CD4-positive, alpha-beta T cell treated with Interleukin-15 for 4 hours (primary cell): ENCODE data around the gene TNPO1.
"Not testable (repeated sequence)": the region's sequence is repeated elsewhere in the genome, so short reads cannot be mapped to it uniquely, and the experiment has no call there.

Experiments
- DNase-seq: peaks from one replicate; pipeline ENCODE4 v3.0.0-alpha.2; 2020; ENCODE audit warnings: low spot score

The TNPO1 gene

DNA sequence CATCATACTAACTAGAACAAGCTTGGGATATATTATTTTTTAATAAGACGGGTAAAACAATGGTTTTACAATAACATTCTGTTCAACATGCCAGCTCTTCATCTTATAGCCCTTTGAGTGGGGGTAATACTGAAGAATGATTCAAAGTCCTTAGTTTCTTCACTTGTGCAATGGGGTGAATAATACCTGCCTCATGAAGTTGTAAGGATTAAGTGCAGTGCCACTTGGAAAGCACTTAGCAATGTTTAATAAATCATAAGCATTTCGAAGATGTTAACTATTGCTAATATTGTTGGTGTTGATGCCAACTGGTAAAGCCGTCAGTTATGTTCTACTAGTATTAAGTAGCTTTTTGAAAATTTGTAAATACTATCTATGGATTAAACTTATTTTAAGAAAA is 38.0 kb downstream of the TNPO1 start:
- DNase-seq = no peak

DNA sequence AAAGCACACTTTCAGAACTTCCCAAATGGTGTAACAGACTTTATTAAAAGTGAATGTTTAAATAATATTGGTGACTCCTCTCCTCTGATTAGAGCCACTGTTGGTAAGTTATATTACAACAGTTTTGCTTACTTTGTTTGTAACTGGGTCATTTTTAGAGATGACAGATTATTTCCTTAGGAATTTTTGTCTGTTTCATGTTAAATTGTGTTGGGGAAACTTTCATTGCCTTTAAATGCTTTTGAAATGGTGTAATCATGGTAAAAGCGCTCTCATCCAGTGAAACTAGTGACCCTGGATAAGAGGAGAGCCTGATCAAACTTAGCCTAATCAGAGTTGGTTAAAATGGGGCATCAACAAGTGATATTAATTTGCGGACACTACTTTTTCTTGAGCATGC is 39.4 kb downstream of the TNPO1 start:
- no peak for DNase-seq

DNA sequence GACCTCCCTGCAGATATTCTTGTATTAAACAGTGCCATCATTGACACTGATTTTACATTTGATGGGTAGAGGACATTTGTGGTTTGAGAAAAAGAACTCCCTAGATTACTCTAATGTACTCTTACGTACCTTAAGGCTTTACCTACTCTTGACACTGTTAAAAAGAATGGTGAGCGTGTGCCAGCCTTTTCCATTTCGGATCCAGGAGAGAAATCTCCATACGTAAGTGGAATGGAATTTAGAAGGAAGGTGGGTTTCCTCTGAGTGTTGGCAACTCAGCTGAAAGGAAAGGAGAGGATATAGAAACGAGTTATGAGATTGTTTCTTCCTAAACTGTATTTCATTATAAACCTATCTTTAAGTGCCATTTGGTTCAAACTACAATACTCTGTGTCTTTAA is 40.9 kb downstream of the TNPO1 start:
- no peak for DNase-seq

DNA sequence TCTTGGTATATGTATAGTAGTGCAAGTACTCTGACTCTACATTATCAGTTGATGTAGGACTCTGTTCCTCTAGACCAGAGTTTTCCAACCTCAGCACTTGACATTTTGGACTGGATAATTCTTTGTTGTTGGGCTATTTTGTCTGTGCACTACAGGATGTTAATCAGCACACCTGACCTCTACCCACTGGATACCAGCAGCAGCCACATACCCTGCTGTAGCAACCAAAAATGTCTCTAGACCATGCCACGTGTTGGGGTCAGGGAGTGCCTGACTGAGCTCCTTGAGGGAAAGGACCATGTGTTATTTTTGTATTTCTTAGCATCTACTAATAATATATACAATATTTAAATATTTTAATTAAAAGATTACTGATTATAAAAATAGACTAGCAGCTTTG is 42.7 kb downstream of the TNPO1 start:
- no peak for DNase-seq

DNA sequence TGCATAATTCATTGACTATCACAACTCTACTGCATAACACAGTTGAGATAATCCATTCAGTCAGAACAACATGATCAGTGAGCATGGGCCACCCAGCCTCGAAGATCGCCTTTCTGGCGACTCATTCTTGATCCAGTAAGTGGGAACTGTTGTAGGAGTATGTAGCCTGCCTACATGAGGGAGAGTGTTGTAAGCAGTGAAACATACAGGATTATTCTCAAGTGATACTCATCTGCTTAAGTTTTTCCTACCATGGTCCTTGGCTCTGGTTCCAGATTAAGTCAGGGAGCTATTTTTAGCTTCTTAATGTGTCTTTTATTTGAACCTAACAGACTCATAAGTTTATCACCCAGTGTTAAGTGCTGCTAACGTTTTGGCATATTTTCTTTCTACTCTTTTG is 44.0 kb downstream of the TNPO1 start:
- no peak for DNase-seq

DNA sequence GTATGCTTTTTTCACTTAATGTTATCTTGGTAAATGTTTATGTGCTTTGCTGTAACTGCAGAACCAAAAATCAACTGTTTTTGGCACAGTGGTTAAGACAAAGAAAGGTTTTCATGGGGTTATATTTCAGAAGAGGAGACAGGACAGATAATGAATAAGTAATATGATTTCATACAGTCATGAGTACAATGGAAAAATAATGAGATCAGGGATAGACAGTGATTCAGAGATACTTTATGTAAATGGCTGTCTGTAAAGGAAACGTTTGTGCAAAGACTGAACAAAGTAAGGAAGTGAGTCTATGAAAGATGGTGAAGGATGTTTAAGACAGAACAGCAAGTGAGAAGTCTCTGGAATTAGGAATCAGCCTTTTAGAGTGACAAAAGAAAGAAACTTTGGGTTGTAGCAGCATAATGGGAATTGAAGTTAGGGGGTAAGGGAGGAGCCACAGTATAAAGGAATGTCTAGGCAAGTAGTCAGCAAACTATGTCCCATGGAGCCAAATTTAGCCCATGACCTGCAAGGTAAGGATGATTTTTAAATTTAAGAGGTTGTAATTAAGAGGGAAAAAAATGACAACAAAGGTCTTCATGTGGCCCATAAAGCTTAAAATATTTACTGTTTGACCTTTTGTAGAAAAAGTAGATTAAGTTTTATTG is 55.0 kb downstream of the TNPO1 start:
- DNase-seq = no peak

DNA sequence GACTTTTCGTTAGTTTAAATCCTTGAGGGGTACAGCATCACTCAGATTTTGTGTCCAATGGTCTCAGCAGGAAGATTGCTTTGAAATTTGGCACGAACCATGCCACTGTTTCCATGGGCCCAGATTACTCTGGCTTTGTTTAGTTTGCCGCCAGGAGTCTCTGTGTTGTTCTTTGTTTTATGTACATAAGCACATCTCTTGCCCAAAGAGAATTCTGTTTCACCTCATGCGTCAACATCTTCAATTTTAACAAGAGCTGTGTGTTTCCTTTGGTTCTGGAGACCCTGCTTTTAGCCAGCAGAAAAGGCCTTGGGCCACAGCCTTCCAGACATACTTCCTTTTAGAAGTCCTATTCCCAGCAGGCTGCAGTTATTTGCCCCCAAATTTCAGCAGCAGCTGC is 62.4 kb downstream of the TNPO1 start:
- no peak for DNase-seq

DNA sequence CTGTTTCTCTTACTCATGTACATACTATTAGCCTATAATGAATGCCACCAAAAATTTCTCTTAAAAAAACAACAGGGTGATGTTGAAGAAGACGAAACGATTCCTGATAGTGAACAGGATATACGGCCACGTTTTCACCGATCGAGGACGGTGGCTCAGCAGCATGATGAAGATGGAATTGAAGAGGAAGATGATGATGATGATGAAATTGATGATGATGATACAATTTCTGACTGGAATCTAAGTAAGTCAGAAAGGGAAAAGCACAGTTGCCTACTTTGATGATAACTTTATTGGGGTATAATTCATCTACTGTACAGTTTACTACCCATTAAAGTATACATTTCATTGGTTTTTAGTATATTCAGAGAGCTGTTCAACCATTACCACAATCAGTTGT is 66.5 kb downstream of the TNPO1 start:
- no peak for DNase-seq

DNA sequence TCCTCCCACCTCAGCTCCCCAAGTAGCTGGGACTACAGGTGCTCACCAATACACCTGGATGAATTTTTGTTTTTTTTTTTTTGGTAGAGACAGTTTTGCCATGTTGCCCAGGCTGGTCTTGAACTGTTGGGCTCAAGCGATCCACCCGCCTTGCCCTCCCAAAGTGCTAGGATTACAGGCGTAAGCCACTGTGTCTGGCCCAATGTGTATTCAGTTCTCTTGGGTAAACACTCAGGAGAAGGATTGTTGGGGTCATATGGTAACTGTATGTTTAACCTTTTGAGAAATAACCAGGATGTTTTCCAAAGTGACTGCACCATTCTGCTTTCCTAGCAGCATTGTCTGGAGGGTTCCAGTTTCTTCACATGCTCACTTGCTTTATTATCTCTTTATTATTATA is 67.4 kb downstream of the TNPO1 start:
- no peak for DNase-seq

DNA sequence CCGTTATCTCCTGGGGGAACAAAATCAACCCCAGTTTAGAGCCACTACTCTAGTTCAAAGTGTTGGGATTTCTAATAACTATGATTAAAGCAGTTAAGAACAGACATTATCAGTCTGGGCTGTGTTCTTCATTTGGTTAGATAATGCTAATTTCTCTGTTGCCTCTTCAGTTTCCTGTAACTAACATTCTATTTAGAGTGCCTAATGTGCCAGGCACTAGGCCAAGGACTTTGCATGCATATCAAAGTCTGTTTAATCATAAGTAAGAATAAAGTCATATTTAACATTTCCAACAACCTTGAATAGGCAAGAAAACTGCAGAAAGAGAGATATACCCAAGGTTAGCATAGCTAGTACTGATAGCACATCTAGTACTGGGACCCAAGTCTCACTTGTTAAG is 68.4 kb downstream of the TNPO1 start:
- no peak for DNase-seq

DNA sequence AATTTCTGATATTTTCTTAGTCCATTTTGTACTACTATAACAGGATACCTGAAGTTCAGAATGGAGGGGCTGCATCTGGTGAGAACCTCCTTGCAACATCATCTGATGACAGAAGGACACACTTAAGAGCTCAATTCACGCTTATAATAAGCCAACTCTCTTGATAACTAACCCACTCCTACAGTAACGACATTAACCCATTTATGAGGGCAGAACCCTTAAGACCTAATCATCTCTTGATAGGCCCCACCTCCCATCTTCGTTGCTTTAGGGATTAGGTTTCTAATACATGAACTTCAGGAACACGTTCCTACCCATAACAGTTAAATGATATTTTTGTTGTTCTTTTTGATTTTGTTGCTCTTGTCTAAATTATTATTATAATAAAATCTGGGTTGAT is 69.4 kb downstream of the TNPO1 start:
- DNase-seq = no peak

DNA sequence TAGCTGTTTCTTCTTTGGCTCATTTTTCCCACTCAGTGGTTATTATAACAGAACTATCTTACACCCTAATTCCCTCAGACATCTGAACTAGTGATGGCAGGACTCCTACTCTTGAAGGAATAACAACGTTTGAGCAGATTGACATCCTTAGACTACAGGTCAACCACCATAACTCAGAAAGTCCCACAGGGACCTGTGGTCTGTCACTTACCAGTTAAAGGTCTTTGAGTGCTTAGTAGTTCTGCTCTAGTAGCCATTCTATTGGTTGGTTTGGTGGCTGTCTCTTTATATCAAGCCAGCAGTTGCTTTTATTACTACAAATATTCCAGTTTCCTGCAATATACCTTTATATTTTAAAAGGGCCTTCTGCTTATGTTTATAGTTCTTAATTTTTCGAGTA is 72.1 kb downstream of the TNPO1 start:
- DNase-seq = no peak

DNA sequence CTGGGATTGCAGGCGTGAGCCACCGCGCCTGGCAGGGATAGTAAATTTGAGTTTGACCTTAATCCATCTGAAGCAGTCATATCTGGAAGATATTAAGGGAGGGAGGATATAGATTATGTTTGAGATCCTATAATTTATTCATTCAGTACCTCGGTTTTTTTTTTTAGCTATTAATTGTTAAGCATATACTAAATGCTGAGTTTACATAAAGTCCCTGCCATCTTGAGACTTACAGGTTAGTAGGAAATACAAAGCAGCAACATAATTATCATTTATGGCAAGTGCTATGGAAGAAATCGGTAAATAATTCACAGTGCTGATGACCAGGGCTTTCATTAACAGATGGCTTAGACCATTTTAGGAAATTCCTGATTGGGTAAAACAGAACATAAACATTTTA is 72.9 kb downstream of the TNPO1 start:
- no peak for DNase-seq

DNA sequence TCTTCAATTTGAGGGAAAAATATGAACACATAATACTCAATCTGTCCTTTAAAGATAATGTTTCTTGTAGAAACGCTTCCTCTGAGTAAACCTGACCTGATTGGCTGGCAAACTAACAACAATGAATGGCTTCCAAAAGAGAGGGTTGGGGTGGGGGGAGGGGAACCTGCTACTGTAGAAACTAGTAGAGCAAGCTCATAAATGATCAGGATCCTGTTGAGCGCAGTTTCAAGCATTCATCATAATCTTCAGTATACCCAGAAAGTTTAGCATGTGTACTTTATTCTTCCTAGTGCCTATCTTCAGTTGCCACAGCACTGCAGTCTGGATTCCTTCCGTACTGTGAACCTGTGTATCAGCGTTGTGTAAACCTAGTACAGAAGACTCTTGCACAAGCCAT is 76.4 kb downstream of the TNPO1 start:
- no peak for DNase-seq

DNA sequence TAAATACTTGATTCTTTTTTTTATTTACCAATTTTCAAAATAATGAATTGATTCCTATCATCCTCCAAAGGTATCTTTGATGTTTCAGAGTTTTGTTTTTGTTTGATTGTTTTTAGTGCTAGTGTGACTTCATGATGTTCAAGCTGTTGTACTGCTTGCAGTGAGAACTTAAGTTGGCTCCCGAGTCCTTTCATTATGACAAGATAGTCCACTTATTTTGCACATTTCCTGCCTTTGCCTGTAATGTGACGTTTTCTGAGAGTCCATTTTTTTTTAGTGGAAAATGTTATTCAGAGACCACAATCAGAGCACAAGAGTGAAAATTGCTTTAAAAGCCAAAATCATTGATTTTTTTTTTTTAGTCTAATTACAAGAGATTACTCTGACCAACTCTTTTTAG is 79.3 kb downstream of the TNPO1 start:
- no peak for DNase-seq

DNA sequence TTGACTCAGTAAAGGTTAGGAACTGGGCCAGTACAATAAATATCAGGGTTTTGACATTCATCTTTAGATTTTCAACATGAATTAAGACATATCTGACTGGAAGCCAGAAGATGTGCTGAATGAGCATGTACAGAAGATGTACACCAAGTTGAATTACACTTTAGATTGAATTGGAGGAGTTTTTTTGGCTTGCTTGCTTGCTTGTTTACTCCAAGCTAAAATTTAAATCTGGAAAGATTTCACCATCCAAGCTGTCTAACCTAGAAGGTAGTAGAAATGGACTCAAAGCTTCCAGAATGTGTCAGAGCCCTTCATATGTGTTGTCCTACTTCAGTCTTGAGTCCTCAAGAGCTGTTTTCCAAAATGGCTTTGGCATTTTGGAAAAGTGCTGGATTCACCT is 90.3 kb downstream of the TNPO1 start:
- DNase-seq = no peak

DNA sequence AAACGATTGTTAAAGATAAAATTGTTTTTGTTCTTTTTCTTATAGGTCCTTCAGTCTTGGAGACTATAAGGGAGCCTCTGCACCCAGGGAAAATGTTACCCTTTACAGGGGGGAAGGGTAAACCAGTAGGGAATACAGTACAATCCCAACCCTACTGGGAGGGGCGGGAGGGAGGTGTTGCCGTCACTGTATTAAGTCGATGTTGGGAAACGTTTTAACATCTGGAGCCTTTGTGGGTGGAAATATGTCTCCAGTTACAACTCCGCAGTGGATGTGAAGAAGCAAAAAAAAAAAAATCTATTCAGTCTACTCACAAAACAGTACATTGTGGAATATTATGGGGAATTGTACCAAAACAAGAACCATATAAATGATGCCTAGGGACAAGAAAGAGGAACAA is 92.2 kb downstream of the TNPO1 start:
- DNase-seq = no peak

DNA sequence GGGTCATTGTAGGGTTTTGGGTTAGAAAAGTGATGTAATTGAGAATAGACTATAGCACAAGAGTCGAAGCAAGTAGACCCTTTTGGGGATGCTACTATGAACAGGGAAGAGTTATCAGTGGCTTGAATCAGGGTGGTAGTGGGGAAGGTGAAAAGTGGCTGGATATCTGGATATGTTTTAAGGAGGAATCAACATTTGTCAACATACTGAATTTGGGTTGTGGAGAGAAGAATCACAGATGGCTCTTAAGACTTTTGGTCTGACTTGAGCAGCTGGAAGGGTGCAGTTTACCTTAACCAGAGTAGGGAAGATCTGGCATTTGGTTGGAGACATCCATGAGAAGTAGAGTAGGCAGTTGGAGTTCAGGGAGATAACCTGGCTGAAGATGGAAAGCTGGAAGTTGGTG is 100.9 kb downstream of the TNPO1 start:
- DNase-seq = no peak

DNA sequence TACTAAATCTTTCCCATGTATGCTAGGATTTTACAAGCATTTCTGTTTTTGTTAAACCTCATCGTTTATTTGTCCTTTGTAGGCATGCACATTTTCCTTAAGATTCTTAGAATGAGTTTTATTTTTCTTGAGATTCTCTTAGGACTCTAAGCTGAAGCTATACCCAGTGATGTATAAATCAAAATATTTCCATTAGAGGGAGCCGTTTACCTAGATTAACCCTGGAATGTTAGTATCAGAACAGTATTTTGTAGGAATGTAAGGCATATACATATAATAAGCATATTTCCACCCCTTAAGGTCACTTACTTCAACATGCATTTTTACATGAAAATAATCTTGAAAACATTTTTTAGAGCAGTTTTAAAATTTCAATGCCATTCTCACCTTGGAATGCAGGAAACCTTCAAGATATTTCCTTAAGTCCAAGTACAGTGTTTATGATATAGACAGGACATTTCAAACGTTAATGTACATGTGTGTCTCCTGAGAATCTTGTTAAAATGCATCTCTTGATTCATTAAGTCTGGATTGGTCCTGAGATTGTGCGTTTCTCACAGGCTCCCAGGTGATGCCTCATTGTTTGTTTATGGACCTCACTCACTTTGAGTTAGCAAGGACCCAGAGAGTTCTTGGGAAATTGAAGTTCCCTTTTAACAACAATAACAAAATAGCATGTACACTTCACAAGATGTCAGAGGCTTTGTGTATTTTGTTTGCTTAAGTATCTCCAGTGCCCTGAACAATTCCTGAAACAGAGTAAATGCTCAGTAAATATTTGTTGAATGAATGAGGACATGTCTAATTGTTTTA is 104.4 kb downstream of the TNPO1 start:
- DNase-seq = no peak

DNA sequence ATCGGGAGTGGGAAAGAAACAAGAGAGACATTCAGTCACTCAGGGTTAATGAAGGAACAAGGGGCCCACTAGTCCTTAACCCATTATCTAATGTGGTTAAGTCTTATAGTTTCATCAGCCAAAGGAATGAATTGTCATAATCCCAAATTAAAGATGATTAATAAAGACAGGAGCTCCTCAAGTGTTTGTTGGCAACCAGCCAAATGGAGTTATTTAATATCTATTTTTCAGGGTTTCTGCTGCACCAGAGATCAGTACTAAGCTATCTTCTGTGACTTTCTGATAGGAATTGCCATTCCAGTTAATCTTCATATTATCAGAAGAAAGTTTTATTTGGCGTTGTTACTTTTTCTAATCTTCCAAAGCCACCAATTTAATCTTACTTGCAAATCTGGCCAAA is 105.4 kb downstream of the TNPO1 start:
- no peak for DNase-seq

DNA sequence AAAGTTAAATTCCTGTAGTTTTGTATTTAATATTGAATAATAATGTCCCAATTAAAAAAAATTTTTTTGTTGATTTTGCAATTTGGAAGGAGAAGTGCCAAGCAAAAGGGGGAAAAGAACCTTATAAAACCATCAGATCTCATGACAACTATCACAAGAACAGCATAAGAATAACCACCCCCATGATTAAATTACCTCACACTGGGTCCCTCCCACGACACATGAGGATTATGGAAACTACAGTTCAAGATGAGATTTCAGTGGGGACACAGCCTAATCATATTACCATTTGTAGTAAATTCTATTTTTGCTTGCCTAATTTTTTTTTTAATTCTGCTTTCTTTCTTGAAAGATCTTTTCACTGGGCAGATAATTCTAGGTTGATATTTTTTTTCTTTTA is 106.0 kb downstream of the TNPO1 start:
- no peak for DNase-seq

DNA sequence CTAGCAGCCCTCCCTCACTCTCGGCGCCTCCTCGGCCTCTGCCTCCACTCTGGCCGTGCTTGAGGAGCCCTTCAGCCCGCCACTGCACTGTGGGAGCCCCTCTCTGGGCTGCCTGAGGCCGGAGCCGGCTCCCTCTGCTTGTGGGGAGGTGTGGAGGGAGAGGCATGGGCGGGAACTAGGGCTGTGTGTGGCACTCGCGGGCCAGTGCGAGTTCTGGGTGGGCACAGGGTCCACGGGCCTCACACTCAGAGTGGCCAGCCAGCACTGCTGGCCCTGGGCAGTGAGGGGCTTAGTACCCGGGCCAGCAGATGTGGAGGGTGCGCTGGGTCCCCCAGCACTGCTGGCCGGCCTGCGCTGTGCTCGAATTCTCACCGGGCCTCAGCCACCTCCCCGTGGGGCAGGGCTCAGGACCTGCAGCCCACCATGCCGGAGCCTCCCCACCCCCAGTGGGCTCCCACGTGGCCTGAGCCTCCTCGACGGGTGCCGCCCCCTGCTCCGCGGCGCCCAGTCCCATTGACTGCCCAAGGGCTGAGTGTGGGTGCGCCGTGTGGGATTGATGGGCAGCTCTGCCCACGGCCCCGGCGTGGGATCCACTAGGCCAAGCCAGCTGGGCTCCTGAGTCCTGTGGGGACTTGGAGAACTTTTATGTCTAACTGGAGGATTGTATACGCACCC is 109.0 kb downstream of the TNPO1 start:
- DNase-seq = no peak

DNA sequence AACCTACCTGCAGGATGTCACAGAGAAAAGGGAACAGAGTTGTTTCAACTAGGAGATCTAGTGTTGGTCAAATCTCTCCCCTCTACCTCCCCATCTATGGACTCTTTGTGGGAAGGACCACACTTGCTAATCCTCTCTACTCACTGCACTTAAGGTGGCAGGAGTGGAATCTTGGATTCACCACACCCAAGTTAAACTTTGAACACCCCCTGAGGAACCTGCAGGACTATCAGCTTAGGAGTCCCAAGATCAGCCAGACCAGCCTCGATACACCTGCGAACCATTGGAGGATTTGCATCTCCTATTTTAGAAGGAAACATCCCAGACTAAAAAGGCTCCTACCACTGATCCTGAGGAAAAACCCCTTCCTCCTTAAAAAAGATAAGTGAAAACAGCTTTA is 116.2 kb downstream of the TNPO1 start:
- not testable (repeated sequence) for DNase-seq
